Measurements from ENCODE around the gene ZNF878. TPM values are rescaled to one million over a fixed set of nuclear protein-coding genes. Genes with fewer than 3 reads are reported as not detected.
A peak's percentile ranks its signal among the peaks of the same experiment; 100 is the strongest.
"Not testable (repeated sequence)": the region's sequence is repeated elsewhere in the genome, so short reads cannot be mapped to it uniquely, and the experiment has no call there.

The ZNF878 gene
- polyA plus RNA-seq (ENCODE audit: insufficient read length in 3 of 3), result 1 to 10 TPM; 1.1 to 1.4 (median 1.3) TPM

DNA sequence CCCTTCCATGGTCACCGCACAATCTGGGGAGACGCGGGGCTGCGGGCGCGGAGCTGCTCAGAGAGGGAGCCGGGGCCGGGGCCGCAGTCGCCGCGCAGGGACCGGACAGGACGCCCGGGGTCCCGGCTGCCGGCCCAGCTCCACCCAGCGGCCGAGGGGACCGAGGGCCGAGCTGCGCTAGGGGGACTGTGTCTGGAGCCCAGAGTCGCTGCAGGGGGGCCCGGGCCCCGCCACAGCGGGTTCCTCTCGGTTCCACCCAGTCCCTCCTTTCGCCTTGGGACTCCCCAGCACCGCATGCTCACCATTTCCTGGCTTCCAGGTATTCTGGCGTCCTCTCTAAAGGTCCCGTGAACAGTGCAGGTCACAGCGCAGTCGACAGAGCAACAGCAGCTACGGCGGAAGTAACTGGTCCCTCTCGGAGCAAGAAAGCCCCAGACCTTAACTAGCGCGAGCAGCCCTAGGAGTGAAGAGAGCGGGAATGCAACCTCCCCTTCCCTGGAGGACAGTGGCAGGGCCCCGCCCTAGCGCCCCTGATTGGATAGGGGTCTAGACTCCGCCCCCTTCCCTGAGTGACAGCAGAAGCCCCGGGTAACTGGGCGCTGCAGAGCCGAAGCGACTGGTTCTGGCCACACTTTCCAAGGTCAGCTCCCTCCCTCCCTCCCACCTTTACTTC lies at the start of gene ZNF878:
TSS of gene ZNF878 (minus strand) at position 465 of the 673 bp plus-strand sequence. CDS start at position 305, 160 bp downstream.
- peak; percentile 77 to 92 (median 84) for DNase-seq (ENCODE audit: low read depth in 3 of 3, low spot score in 2 of 3)

DNA sequence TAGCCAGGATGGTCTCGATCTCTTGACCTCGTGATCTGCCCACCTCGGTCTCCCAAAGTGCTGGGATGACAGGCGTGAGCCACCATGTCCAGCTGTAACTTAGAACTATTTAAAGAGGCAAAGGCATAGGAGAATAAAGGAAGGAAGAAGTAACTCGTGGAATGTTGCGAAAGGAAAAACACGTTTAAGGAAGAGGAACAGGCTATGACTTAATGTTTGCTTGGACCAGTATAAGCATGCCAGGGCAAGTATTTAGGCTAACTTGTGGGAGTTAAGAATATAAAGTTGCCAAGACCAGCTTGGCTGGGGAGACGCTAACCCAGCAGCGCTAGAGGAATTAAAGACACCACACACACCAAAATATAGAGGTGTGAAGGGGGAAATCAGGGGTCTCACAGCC lies 45.3 kb upstream of the ZNF878 start:
- no peak for DNase-seq (ENCODE audit: low read depth in 3 of 3, low spot score in 2 of 3)

DNA sequence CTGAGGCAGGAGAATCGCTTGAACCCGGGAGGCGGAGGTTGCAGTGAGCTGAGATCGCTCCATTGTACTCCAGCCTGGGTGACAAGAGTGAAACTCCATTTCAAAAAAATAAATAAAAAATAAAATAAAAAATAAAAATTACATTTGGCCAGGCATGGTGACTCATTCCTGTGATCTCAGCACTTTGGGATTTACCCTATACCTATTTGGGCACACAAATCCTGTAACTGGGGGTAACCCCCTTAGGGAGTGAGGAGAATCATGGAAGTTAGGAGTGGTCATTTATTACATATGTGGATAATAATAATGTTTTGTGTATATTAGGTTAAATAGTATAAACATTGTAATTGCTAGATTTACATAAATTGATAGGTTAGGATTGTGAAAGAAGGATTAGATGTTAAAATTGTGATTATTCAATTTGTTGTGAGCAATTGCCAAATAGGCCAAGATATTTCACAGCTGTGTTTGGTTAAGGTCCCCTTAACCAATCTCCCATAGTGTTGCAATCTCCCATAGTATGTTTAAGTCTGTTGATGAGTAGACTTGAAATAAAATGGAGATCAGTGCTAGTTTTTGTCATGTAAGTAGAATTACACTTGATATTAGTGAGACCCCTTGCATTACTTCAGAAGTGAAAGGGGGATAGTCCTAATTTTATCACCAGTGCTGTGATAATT lies 42.5 kb upstream of the ZNF878 start:
- no peak for DNase-seq (ENCODE audit: low read depth in 3 of 3, low spot score in 2 of 3)

DNA sequence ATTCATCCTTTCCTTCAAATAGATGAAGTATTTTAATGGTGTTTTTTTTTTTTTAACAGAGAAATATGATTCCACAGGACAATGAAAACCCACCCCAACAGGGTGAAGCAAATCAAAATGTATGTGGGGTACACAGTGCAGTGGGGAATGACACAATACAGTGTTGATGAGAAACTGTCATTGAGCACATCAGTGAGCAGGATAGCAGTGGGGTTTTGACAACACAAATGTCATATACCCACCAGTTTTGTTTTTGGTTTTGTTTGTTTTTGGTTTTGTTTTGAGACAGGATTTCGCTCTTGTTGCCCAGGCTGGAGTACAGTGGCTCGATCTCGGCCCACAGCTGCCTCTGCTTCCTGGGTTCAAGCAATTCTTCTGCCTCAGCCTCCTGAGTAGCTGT lies 41.0 kb upstream of the ZNF878 start:
- DNase-seq (ENCODE audit: low read depth in 3 of 3, low spot score in 2 of 3), result no peak

DNA sequence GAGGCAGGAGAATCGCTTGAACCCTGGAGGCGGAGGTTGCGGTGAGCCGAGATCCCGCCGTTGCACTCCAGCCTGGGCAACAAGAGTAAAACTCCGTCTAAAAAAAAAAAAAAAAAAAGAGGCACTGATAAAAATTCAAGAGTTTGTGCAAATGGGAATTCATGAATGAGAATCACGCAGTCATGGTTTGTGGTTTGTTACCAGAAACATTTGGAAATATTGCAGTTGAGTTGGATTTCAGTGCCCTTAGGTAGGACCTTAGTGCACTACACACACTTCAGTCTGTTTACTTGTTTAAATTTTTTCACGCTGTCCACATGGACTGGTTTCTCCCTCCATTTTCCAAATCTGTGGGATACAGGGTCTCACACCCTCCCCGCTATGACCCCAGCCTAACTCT lies 40.2 kb upstream of the ZNF878 start:
- peak in 1 of 3 donors; percentile 5 for DNase-seq (ENCODE audit: low read depth in 3 of 3, low spot score in 2 of 3)

DNA sequence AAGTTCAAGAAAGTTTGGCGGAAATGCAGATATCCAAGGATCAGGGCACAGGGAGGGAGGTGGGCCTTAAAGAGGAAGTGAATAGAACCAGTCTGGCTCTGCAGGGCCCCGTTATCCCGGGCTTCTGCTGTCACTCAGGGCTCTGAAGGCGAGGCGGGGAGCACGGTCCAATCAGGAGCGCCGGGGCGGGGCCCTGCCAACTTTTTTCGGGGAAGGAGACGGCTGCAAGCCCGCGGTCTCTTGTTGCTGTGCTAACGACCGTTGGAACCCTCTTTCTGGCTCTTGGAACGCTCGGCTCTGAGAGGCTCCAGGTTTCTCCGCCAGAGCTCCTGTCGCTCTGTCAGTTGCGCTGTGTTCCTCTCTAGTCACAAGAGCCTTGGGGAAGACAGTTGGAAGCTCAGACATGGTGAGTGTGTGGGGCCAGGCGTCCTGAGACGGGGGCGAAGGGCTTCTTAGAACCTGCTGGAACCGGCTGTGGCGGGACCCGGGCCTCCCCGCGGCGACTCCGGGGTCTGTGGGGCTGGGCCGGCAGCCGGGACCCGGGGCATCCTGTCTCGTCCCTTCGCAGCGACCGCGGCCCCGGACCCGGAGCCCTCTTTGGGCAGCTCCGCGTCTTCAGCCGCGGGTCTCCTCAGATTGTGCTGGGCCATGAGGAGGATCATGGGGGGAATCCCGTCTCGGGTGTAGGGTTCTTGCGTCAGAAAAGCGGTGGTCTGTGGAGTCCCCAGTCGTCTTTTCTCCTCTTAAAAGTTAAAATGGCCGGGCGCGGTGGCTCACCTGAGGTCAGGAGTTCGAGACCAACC lies 39.5 kb upstream of the ZNF878 start:
- DNase-seq (ENCODE audit: low read depth in 3 of 3, low spot score in 2 of 3), result peak; percentile 79 to 85 (median 81)

DNA sequence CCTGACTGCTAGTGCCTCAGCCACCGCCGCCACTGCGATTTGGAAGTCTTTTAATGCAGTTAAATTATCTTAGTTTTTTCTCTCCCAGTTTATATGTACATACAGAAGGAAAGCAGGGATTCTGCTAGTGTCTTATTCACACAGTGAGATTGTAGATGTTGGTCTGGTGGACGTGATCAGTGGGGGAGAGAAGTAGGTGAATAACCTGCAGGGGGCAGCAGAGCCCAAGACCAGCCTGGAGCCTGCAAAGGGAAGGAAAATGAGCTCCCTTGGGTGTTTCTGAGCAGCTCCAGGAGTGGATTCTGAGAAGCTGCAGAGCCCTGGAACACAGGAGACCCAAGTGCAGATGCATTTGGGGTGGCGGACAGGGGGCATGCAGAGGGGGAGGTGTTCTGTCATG lies 38.0 kb upstream of the ZNF878 start:
- DNase-seq (ENCODE audit: low read depth in 3 of 3, low spot score in 2 of 3), result peak in 2 of 3 donors; percentile 41 to 43

DNA sequence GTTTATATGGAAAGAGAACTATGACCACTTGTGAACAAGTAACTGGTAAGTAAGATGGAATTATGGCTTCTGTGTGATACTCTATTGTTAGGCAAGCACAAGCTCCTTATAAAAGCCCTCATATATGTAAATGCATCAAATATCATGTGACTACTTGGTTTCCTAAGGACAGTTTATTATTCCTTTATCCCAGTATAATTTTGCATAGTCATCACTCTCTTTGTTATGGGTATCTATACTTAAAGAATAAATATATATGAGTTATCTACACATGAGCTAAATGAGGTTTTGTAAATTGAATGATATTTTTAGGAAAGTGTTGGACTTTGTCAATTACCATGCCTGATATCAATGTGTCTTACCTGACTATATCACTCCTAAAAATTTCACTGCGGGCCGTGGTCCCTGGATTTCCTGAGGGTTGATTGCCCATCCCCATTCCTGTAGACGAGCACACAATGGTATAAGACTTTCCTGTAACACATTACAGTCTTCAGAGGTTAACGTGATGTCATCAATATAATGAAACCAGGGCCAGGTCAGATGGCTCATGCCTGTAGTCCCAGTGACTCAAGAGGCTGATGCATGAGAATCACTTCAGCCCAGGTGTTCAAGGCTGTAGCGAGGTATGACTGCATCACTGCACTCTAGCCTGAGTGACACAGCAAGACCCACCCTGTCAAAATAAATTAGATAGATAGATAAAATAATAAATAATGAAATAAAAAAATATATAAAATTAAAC lies 32.5 kb upstream of the ZNF878 start:
- DNase-seq (ENCODE audit: low read depth in 3 of 3, low spot score in 2 of 3), result no peak

DNA sequence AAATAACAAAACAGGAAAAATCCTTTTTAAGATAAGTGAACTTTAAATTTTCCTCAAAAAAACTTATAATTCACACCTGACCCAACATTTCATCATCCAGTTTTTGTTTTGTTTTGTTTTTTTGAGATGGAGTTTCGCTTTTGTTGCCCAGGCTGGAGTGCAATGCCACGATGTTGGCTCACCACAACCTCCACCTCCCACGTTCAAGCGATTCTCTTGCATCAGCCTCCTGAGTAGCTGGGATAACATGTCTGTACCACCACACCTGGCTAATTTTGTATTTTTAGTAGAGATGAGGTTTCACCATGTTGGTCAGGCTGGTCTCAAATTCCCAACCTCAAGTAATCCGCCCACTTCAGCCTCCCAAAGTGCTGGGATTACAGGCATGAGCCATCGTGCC lies 30.6 kb upstream of the ZNF878 start:
- DNase-seq (ENCODE audit: low read depth in 3 of 3, low spot score in 2 of 3), result not testable (repeated sequence)

DNA sequence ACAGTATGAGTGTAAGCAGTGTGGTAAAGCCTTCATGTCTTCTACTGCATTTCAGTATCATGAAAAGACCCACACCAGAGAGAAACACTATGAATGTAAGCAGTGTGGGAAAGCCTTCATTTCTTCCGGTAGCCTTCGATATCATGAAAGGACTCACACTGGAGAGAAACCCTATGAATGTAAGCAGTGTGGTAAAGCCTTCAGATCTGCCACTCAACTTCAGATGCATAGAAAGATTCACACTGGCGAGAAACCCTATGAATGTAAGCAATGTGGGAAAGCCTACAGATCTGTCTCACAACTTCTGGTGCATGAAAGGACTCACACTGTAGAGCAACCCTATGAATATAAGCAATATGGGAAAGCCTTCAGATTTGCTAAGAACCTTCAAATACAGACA lies 24.6 kb upstream of the ZNF878 start:
- DNase-seq (ENCODE audit: low read depth in 3 of 3, low spot score in 2 of 3), result no peak

DNA sequence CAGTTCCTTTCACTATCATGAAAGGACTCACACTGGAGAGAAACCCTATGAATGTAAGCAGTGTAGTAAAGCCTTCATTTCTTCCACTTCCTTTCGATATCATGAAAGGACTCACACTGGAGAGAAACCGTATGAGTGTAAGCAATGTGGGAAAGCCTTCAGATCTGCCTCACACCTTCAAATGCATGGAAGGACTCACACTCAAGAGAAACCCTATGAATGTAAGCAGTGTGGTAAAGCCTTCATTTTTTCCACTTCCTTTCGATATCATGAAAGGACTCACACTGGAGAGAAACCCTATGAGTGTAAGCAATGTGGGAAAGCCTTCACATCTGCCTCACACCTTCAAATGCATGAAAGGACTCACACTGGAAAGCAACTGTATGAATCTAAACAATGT lies 23.6 kb upstream of the ZNF878 start:
- not testable (repeated sequence) for DNase-seq (ENCODE audit: low read depth in 3 of 3, low spot score in 2 of 3)

DNA sequence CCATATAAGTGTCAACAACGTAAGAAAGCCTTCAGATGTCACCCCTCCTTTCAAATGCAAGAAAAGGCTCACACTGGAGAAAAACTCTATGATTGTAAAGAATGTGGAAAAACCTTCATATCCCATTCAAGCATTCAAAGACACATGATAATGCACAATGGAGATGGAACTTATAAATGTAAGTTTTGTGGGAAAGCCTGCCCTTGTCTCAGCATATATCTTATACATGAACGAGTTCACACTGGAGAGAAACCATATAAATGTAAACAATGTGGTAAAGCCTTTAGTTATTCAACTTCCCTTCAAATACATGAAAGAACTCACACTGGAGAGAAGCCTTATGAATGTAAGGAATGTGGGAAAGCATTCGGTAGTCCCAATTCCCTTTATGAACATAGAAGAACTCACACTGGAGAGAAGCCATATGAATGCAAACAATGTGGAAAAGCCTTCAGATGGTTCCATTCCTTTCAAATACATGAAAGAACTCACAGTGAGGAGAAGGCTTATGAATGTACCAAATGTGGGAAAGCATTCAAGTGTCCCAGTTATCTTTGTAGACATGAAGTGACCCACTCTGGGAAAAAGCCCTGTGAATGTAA lies 22.9 kb upstream of the ZNF878 start:
- DNase-seq (ENCODE audit: low read depth in 3 of 3, low spot score in 2 of 3), result no peak

DNA sequence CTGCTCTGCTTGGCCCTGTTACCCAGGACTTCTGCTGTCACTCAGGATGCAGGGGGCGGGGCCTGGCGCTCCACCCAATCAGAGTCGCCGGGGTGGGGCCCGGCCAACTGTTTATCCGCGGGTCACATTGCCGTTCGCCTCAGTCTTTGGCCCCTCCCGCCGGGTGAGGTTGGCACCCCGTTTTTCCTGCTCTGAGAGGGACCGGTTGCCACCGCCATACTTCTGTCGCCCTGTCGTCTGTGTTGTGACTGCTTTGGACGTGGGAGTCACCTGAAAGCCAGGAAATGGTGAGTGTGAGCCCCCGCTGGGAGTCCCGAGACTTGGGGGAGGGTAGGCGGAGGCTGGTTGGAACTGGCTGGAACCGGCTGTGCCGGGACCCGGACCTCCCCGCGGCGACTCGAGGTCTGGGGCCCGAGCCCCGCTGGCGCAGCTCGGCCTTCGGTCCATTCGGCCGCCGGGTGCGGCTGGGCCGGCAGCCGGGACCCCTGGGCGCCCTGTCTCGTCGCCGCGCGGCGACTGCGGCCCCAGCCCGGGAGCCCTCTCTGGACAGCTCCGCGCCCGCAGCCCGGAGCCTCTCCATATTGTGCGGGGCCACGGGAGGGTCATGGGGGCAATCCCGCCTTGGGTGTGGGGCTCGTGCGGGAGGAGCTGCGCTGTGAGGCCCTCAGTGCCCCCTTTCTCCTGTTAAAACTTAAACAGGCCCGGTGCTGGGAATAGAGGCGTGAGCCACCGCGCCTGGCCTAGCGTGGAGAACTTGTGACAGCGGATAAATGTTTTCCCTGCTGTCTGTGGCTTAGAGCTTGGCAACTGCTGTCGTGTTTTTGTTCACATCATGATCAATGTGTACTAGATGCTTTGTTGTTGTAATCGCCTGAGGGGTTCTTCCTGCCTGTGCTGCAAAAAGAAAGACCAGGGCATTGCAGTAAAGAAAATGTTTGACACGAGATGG lies 12.1 kb upstream of the ZNF878 start, which contains the start of gene ZNF844:
TSS of gene ZNF844 (plus strand) at position 142 of the 949 bp plus-strand sequence. CDS start at position 285, 143 bp downstream.
- DNase-seq (ENCODE audit: low read depth in 3 of 3, low spot score in 2 of 3), result peak; percentile 81 to 90 (median 89)

DNA sequence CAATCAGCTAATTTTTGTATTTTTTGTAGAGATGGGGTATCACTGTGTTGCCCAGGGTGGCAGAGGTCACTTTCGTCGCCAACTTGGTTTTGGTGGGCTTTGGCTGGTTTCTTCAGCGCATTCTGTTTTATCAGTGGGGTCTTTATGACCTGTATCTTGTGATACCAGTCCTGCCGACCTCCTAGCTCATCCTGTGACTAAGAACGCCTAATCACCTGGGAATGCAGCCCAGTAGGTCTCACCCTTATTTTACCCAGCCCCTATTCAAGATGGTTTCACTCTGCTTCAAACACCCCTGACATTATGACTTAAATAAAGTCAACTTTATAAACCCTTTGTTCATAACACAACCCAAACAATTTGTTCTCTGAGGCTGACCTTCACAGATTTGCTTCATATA lies 3.0 kb upstream of the ZNF878 start:
- no peak for DNase-seq (ENCODE audit: low read depth in 3 of 3, low spot score in 2 of 3)

DNA sequence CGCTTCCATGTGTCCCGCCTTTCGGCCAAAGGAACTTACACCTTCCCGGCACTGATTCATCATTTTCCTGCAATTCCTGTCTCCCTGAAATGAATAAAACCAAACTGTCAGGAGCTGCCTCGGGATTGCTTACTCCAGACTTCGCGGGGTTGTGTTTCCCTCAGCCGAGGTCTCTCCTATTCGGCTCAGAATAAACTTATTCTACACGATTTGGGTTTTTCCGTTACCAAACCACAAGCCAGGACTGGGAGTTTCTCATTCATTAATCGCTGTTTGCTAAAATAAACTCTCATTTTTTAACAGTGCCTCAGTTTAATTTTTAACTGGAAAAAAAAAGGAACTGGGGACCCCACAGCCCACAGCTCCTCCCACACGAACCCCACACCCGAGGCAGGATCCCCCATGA lies 667 bp downstream of the ZNF878 start:
- DNase-seq (ENCODE audit: low read depth in 3 of 3, low spot score in 2 of 3), result peak in 1 of 3 donors; percentile 18

DNA sequence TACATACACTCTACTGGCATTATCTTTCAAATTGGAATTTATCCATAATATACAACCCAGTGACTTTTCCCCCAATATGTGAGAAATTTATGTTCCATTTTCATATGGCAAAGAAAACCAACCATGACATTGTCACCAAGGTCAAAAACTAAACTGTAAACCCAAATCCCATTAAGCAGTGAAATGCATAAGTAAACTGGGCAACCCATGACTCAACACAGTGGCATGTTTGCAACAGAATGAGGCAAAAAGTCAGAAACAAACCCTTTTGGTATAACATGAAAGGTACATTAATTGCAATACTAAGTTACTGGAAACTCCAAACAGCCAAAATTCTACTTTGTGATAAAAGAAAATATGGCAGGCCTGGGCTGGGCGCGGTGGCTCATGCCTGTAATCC lies 4.9 kb downstream of the ZNF878 start:
- DNase-seq (ENCODE audit: low read depth in 3 of 3, low spot score in 2 of 3), result no peak

DNA sequence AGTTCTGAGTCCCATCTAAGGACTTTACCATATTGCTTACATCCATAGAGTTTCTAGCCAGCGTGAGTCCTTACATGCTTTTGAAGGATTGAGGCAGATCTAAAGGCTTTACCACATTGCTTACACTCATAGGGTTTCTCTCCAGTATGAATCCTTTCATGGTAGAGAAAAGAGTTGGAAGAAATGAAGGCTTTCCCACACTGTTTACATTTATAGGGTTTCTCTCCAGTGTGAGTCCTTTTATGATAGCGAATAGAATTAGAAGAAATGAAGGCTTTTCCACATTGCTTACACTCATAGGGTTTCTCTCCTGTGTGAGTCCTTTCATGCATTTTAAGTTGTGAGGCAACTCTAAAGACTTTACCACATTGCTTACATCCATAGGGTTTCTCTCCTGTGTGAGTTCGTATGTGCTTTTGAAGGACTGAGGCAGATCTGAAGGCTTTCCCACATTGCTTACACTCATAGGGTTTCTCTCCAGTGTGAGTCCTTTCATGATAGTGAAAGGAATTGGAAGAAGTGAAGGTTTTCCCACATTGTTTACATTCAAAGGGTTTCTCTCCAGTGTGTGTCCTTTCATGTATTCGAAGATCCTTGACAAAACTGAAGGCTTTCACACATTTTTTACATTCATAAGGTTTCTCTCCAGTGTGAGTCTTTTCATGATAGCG lies 8.9 kb downstream of the ZNF878 start:
- no peak for DNase-seq (ENCODE audit: low read depth in 3 of 3, low spot score in 2 of 3)

DNA sequence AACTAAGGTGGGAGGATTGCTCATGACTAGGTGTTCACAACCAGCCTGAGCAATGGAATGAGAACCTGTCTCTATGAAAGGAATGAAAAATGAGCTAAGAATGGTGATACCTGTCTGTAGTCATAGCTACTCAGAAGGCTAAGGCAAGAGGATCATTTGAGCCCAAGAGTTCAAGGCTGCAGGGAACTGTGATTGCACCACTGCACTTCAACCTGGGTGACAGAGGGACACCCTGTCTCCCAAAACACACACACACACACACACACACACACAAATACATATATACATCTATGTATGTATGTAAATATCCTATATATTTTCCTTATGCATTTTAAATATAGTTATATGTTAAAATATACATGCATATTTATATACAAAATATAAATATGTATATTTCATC lies 9.9 kb downstream of the ZNF878 start:
- DNase-seq (ENCODE audit: low read depth in 3 of 3, low spot score in 2 of 3), result no peak
